Gastrocnemius medialis (tissue), 4 donors: Measurements from ENCODE around the gene MEF2C. TPM values are rescaled to one million over a fixed set of nuclear protein-coding genes. Genes with fewer than 3 reads are reported as not detected.

Experiments used
- ATAC-seq, 2 donors: fragments of 150-250 bp; one replicate each; pipeline ENCODE4 v1.9.1; 2016
- DNase-seq, 2 donors: peaks; one replicate each; pipeline ENCODE4 v3.0.0-alpha.2; 2019
- H3K27ac ChIP-seq, 4 donors: fragments of 200-600 bp; sonication (generic); 1 replicate in 1 of 4; 2 replicates in 3 of 4; pipeline ENCODE4 v1.5.1; 2016 to 2018; ENCODE audit warnings: mild to moderate bottlenecking in 2 of 4, moderate library complexity in 1 of 4
- H3K27me3 ChIP-seq, 3 donors: fragments of 200-600 bp; sonication (generic) in 2 of 3; 1 replicate in 1 of 3; 2 replicates in 2 of 3; pipeline versions ENCODE4 v1.5.1 to v1.6.0; 2016 to 2019; ENCODE audit warnings: mild to moderate bottlenecking in 1 of 3, moderate library complexity in 1 of 3
- H3K36me3 ChIP-seq, 2 donors: fragments of 200-600 bp; sonication (generic) in 1 of 2; one replicate each; pipeline ENCODE4 v1.5.1; 2017 to 2018
- H3K4me1 ChIP-seq, 2 donors: fragments of 200-600 bp; sonication (generic) in 1 of 2; one replicate each; pipeline ENCODE4 v1.5.1; 2016 to 2017; ENCODE audit warnings: mild to moderate bottlenecking in 2 of 2
- H3K4me3 ChIP-seq, 4 donors: fragments of 200-600 bp; sonication (generic) in 3 of 4; 1 replicate in 1 of 4; 2 replicates in 3 of 4; pipeline ENCODE4 v1.5.1; 2016 to 2019; ENCODE audit warnings: mild to moderate bottlenecking in 2 of 4
- H3K9me3 ChIP-seq, 3 donors: fragments of 200-600 bp; sonication (generic) in 2 of 3; 1 replicate in 1 of 3; 2 replicates in 2 of 3; pipeline ENCODE4 v1.5.1; 2016 to 2019
- CTCF ChIP-seq, 5 experiments: fragments of 450-650 bp in 3 of 5; fragments of 200-600 bp in 2 of 5; sonication (generic) in 2 of 5; IDR thresholded peaks in 4 of 5; conservative IDR thresholded peaks in 1 of 5; 1 replicate in 4 of 5; 2 replicates in 1 of 5; pipeline ENCODE4 v1.5.1; 2016 to 2019; ENCODE audit warnings: antibody characterized with exemption in 5 of 5, mild to moderate bottlenecking in 3 of 5, moderate library complexity in 3 of 5
- POLR2A ChIP-seq, 2 donors: fragments of 450-650 bp; IDR thresholded peaks; one replicate each; pipeline ENCODE4 v1.6.1; 2017; ENCODE audit warnings: antibody characterized with exemption in 2 of 2, mild to moderate bottlenecking in 2 of 2, moderate library complexity in 2 of 2
- in situ Hi-C, 4 donors: fragments of 200-750 bp; cut with MboI; loops; one replicate each; pipeline versions ENCODE4 v1.15.0 to v1.8.0; 2017; ENCODE audit warnings: low sequenced_read_pairs in 4 of 4
- intact Hi-C: fragments of 100-400 bp; cut with DNase I; formaldehyde crosslinking; loops from one replicate; pipeline ENCODE4 v1.15.1; 2023; ENCODE audit warnings: low total_unique reads
- total RNA-seq, 4 donors: library from RNA; depleted of rRNA; stranded (reverse); fragments of >200 nt; gene quantifications; one replicate each; pipeline versions ENCODE4 v1.1.0 to v1.2.3, GENCODE V29; 2016

The MEF2C gene
- total RNA-seq, 4 donors from 2014 or later = 63.8 to 192 (median 128) TPM

- ATAC-seq = no peak
- TF ChIP-seq POLR2A (IDR thresholded peaks at IDR 0.05) (no peak), CTCF (IDR thresholded peaks at IDR 0.05 in 4 of 5, conservative IDR thresholded peaks at IDR 0.05 in 1 of 5) (no peak)
- no peaks in the 10 kb centered on the region for H3K36me3 ChIP-seq
- DNase-seq = no peak
- peaks cover 73 to 80% of the 10 kb centered on the region in 2 donors for H3K4me1 ChIP-seq
- no peaks in the 10 kb centered on the region for H3K27me3 ChIP-seq
- peak overlapping the region; percentile 84 to 90 (median 87) for H3K27ac ChIP-seq
- no peaks in the 10 kb centered on the region for H3K9me3 ChIP-seq
- peak overlapping the region in 1 of 4 donors; percentile 40 for H3K4me3 ChIP-seq
- intact Hi-C loops = no loop called here
- in situ Hi-C loops = no loop called here
These were observed 45.8 kb downstream of the MEF2C start for GRCh38 chr5:88837222-88837621.

- intact Hi-C loops (no loop called here), in situ Hi-C loops (no loop called here)
- Histone ChIP-seq H3K4me3 (peak overlapping the region; percentile 30 to 52 (median 36)), H3K4me1 (peaks cover 80 to 82% of the 10 kb centered on the region in 2 donors), H3K27me3 (no peaks in the 10 kb centered on the region), H3K36me3 (no peaks in the 10 kb centered on the region), H3K9me3 (no peaks in the 10 kb centered on the region), H3K27ac (peak overlapping the region; percentile 84 to 90 (median 87))
- no peak for TF ChIP-seq CTCF (IDR thresholded peaks at IDR 0.05 in 4 of 5, conservative IDR thresholded peaks at IDR 0.05 in 1 of 5)
- TF ChIP-seq POLR2A (IDR thresholded peaks at IDR 0.05) = no peak
- DNase-seq (peak in 1 of 2 donors; percentile 60), ATAC-seq (peak; percentile 51 to 80)
These were observed 46.7 kb downstream of the MEF2C start for GRCh38 chr5:88836195-88836838.

- no peak for DNase-seq
- H3K27ac ChIP-seq = peak overlapping the region; percentile 84 to 90 (median 87)
- intact Hi-C loops = no loop called here
- H3K36me3 ChIP-seq = no peaks in the 10 kb centered on the region
- no peak overlapping the region for H3K4me3 ChIP-seq
- H3K9me3 ChIP-seq = no peaks in the 10 kb centered on the region
- TF ChIP-seq POLR2A (IDR thresholded peaks at IDR 0.05) (no peak), CTCF (IDR thresholded peaks at IDR 0.05 in 4 of 5, conservative IDR thresholded peaks at IDR 0.05 in 1 of 5) (no peak)
- ATAC-seq = no peak
- H3K27me3 ChIP-seq = no peaks in the 10 kb centered on the region
- peaks cover 84 to 86% of the 10 kb centered on the region in 2 donors for H3K4me1 ChIP-seq
- in situ Hi-C loops = no loop called here
These were observed 48.5 kb downstream of the MEF2C start for GRCh38 chr5:88834499-88834898.

GRCh38 chr5:88834131-88834462, 48.9 kb downstream of the MEF2C start:
- Histone ChIP-seq H3K36me3 (no peaks in the 10 kb centered on the region), H3K27me3 (no peaks in the 10 kb centered on the region), H3K4me3 (peak overlapping the region in 2 of 4 donors; percentile 19 to 24), H3K4me1 (peaks cover 84 to 86% of the 10 kb centered on the region in 2 donors), H3K9me3 (no peaks in the 10 kb centered on the region), H3K27ac (peak overlapping the region; percentile 84 to 90 (median 87))
- DNase-seq (no peak), ATAC-seq (no peak)
- intact Hi-C loops = no loop called here
- in situ Hi-C loops = no loop called here
- TF ChIP-seq CTCF (IDR thresholded peaks at IDR 0.05 in 4 of 5, conservative IDR thresholded peaks at IDR 0.05 in 1 of 5) (no peak), POLR2A (IDR thresholded peaks at IDR 0.05) (no peak)
